ENCODE measurements around the gene NEK8. TPM values are rescaled to one million over a fixed set of nuclear protein-coding genes. Genes with fewer than 3 reads are reported as not detected.

The NEK8 gene
- total RNA-seq, 1 donor from 2014 or later: 1.4 TPM

DNA sequence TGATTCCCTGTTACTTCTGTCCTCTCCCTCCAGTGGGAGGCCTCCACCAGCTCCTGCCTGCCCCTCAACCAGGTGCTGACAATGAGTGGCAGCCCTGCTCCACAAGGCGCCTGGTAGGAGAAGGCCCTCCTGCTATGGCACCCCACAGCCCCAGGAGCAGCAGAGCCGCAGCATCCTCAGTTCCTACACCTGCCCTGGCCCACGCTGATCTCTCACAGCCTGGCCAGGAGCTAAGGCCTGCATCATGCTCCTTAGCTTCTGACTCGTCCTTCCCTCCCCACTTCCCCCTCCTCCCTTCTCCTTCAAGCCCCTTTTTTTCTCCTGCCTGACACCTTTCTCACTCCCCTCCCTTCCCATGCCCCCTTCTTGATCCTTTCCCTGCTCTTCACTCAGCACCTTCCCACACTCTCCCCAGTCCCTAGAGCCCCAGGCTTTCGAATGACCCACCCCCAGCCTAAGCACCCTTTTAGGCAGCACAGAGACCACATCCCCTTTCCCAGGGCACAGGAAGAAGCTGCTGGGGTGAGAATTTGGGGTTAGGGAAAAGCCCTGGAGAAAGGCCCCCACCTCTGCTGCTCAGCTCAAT, 23.4 kb upstream of the NEK8 start:
- TF ChIP-seq, protein P1, sequence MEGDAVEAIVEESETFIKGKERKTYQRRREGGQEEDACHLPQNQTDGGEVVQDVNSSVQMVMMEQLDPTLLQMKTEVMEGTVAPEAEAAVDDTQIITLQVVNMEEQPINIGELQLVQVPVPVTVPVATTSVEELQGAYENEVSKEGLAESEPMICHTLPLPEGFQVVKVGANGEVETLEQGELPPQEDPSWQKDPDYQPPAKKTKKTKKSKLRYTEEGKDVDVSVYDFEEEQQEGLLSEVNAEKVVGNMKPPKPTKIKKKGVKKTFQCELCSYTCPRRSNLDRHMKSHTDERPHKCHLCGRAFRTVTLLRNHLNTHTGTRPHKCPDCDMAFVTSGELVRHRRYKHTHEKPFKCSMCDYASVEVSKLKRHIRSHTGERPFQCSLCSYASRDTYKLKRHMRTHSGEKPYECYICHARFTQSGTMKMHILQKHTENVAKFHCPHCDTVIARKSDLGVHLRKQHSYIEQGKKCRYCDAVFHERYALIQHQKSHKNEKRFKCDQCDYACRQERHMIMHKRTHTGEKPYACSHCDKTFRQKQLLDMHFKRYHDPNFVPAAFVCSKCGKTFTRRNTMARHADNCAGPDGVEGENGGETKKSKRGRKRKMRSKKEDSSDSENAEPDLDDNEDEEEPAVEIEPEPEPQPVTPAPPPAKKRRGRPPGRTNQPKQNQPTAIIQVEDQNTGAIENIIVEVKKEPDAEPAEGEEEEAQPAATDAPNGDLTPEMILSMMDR (IDR thresholded peaks at IDR 0.05; ENCODE audit: borderline replicate concordance): no peak
- Histone ChIP-seq H3K36me3 (peaks cover 34% of the 10 kb centered on the region), H3K4me1 (peaks cover 5% of the 10 kb centered on the region), H3K4me3 (no peak overlapping the region), H3K27me3 (ENCODE audit: low read depth) (no peaks in the 10 kb centered on the region), H3K9me3 (replicated peaks) (no peaks in the 10 kb centered on the region), H3K27ac (replicated peaks) (no peak overlapping the region)
- intact Hi-C loops (cut with micrococcal nuclease): no loop called here
- DNase-seq: no peak

DNA sequence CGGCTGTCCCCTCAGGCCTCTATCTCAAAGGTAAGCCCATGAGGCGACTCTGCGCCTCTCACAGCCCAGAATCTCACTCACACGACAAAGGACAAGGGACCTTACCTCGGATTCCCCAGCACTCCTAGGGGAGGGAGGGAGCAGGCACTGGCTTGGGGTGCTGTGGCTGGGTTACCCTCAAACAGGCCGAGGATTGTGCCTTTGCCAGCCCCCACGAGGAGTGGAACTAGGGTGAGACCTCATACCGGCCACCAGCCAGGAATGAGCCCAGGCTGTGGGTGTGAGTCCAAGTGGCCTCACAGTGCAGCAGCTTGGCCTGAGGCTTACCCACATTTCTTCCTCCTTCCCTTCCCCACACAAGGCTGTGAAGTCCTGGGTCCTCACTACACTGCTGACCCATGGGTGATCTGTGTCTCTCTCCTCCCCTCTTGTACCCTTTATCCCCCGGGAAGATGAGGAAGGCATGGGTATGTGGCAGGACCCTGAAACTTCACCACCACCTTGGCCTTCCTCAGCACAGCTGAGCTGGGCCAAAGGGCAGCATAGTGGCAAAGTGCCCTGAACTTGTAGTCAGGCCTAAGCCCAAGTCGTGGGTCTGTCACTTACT, 22.8 kb upstream of the NEK8 start:
- TF ChIP-seq, protein P1 (IDR thresholded peaks at IDR 0.05; ENCODE audit: borderline replicate concordance): no peak
- no peak for DNase-seq
- H3K27ac ChIP-seq (replicated peaks): no peak overlapping the region
- intact Hi-C loops (cut with micrococcal nuclease): no loop called here
- H3K4me3 ChIP-seq: no peak overlapping the region
- H3K36me3 ChIP-seq: peaks cover 27% of the 10 kb centered on the region
- no peaks in the 10 kb centered on the region for H3K9me3 ChIP-seq (replicated peaks)
- H3K4me1 ChIP-seq: peaks cover 10% of the 10 kb centered on the region
- no peaks in the 10 kb centered on the region for H3K27me3 ChIP-seq (ENCODE audit: low read depth)

DNA sequence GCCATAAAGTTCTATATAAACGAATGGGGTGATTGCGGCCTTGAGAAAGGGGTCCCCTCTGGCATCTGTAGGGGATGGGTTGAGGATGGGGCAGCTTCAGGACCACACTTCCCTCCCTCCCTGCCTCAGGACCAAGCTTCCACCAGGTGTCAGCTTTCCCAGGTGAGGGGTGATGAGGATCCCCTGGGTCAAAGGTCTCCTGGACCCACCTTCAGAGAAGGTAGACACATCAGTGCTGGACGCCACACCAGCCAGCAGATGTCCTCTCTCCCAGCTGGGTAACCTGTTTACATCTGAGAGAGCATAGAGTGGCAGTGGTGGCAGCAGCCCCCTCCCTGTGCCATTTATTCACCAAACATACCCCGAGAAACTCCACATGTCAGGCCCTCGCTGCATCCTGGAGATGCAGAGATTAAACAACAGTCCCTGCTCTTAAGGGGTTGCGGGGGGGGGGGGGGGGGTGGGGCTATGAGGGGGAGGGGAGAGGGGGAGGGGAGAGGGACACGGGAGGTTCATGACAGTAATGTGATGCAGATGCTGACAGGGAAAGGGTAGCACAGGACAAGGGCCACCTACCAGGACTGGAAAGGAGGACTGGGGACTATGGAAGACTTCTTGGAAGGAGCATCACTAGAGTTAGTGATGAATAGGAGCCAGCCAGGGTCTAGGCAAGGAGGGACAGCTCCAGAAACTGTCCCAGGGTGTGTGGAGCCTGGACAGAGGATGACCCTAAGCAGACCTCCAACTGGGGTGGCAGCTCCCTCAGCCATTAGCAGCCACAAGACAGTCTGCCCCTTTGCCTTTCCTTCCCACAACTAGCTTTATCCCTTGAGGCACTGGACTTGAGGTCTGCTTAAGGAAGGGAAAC, 21.9 kb upstream of the NEK8 start:
- Histone ChIP-seq H3K4me1 (peaks cover 14% of the 10 kb centered on the region), H3K36me3 (peaks cover 18% of the 10 kb centered on the region), H3K27ac (replicated peaks) (no peak overlapping the region), H3K4me3 (no peak overlapping the region), H3K9me3 (replicated peaks) (no peaks in the 10 kb centered on the region), H3K27me3 (ENCODE audit: low read depth) (no peaks in the 10 kb centered on the region)
- DNase-seq: no peak
- TF ChIP-seq, protein P1 (IDR thresholded peaks at IDR 0.05; ENCODE audit: borderline replicate concordance): no peak
- intact Hi-C loops (cut with micrococcal nuclease): no loop called here

DNA sequence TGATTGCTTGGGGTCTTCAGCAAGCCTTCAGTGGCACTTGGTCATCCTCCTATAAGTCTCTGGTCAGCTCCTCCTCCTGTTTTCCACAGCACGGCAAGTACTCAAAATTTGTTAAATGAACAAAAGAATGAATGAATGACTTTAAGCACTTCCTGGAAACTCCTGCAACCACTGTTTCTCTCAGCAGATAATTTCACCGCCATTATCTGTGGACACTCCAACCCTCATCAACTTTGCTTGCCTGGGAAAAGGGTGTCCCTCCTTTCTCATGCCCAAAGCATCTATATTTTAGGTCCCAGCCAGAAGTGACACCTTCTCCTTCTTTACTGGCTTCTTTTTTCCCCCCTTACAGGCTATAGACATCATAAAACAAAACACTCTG, 21.3 kb upstream of the NEK8 start:
- H3K27ac ChIP-seq (replicated peaks): no peak overlapping the region
- TF ChIP-seq, protein P1 (IDR thresholded peaks at IDR 0.05; ENCODE audit: borderline replicate concordance): no peak
- H3K9me3 ChIP-seq (replicated peaks): no peaks in the 10 kb centered on the region
- intact Hi-C loops (cut with micrococcal nuclease): no loop called here
- no peaks in the 10 kb centered on the region for H3K27me3 ChIP-seq (ENCODE audit: low read depth)
- H3K36me3 ChIP-seq: peaks cover 12% of the 10 kb centered on the region
- H3K4me1 ChIP-seq: peaks cover 20% of the 10 kb centered on the region
- no peak for DNase-seq
- no peak overlapping the region for H3K4me3 ChIP-seq

DNA sequence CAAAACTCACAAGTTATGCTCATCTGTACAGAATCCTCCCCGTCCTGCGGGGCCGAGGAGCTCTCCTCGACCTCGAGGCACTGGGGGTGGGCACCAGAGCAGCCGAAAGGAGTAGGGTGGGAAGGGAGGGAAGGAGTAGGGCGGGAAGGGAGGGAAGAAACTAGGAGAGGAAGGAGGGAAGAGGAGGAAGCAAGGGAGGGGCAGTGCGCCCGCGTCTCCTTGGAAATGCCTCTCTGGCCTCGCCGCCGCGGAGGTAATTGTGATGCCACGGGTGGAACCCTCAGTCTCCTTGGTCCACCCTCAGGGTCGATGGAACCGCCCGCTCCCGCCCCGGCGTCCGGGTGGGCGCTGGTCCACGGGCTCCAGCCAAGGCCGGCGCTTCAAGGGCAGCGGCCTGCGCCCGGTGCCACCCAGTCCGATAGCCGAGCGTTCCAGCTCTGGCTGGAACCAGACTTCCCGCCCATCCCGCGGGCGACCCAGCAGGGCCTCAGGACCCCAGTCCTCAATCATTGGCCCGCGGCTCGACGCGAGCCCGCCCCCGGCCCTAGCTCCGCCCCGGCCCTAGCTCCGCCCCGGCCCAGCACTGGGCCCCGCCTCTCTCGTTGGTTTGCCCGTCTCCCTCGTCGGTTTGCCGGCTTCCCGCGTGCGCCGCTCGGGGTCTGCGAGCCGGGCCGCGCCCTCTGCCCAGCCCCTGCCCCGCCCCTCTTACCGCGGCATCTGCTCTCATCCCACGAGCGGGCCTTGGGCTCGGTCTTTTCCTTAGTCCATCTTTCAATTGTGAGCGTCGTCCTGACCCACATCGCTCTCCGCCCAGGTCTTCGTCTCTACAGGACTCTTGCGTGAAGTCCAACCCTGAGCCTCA, 17.5 kb upstream of the NEK8 start:
- TF ChIP-seq, protein P1 (IDR thresholded peaks at IDR 0.05; ENCODE audit: borderline replicate concordance): no peak
- no peaks in the 10 kb centered on the region for H3K27me3 ChIP-seq (ENCODE audit: low read depth)
- peak overlapping the region; percentile 79 for H3K4me3 ChIP-seq
- H3K9me3 ChIP-seq (replicated peaks): no peaks in the 10 kb centered on the region
- intact Hi-C loops (cut with micrococcal nuclease): no loop called here
- peak; percentile 90 for DNase-seq
- H3K27ac ChIP-seq (replicated peaks): peak overlapping the region; percentile 95
- H3K36me3 ChIP-seq: peaks cover 18% of the 10 kb centered on the region
- H3K4me1 ChIP-seq: peaks cover 29% of the 10 kb centered on the region

Measured in left ventricle myocardium inferior (tissue), 1 donor.